Right lobe of liver (tissue), 6 donors: ENCODE results near the gene LONP2. TPM values are rescaled to one million over a fixed set of nuclear protein-coding genes. Genes with fewer than 3 reads are reported as not detected.

Experiments used
- ATAC-seq, 4 donors: fragments of 200-7000 bp; cut with Tn5 transposase; one replicate each; pipeline ENCODE4 v1.9.1; 2020; ENCODE audit warnings: mild to moderate bottlenecking in 4 of 4, moderate library complexity in 4 of 4
- DNase-seq, 3 donors: peaks; one replicate each; pipeline ENCODE4 v3.0.0-alpha.2; 2020
- H3K27ac ChIP-seq, 3 donors: fragments of 200-600 bp; one replicate each; pipeline ENCODE4 v1.8.0; 2022
- H3K27me3 ChIP-seq, 2 donors: fragments of 200-600 bp; one replicate each; pipeline ENCODE4 v1.8.0; 2022
- H3K36me3 ChIP-seq, 4 donors: fragments of 200-600 bp; sonication (generic) in 1 of 4; one replicate each; pipeline versions ENCODE4 v1.5.1 to v1.8.0; 2017 to 2022; ENCODE audit warnings: control low read depth in 1 of 4
- H3K4me1 ChIP-seq, 4 donors: fragments of 200-600 bp; sonication (generic) in 1 of 4; one replicate each; pipeline versions ENCODE4 v1.5.1 to v1.8.0; 2017 to 2022; ENCODE audit warnings: control low read depth in 1 of 4
- H3K4me3 ChIP-seq, 3 donors: fragments of 200-600 bp; one replicate each; pipeline ENCODE4 v1.8.0; 2022
- H3K9me3 ChIP-seq, 4 donors: fragments of 200-600 bp; sonication (generic) in 1 of 4; one replicate each; pipeline versions ENCODE4 v1.5.1 to v1.8.0; 2017 to 2022; ENCODE audit warnings: control low read depth in 1 of 4
- POLR2A ChIP-seq: fragments of 450-650 bp; IDR thresholded peaks from one replicate; pipeline ENCODE4 v1.6.1; 2017; ENCODE audit warnings: antibody characterized with exemption, mild to moderate bottlenecking
- WGBS: methylation state at CpG from one replicate; pipeline ENCODE4 v1.1.6; 2018; ENCODE audit warnings: low coverage, low lambda C conversion rate; ENCODE audit not compliant: insufficient coverage; ENCODE audit errors: missing lambda C conversion rate; 5-methylcytosine and 5-hydroxymethylcytosine counted together
- intact Hi-C, 2 donors: fragments of 100-400 bp; cut with DNase I; formaldehyde crosslinking; loops; one replicate each; pipeline versions ENCODE4 v1.11.2 to v1.14.1; 2022
- total RNA-seq, 6 experiments: library from RNA; depleted of rRNA in 2 of 6; stranded (reverse); fragments of >200 nt in 2 of 6; fragmentation: NEBNext Ultra II Directional in 3 of 6; extraction: Animal tissue kit (Norgen Biotek cat#: 25700) in 3 of 6; gene quantifications; one replicate each; pipeline versions ENCODE4 v1.1.0 to v1.2.4, GENCODE V29; 2016 to 2023
- TF ChIP-seq, protein P1 (sequence below), 4 donors: fragments of 200-600 bp in 3 of 4; fragments of 450-650 bp in 1 of 4; IDR thresholded peaks; one replicate each; pipeline versions ENCODE4 v1.5.1 to v1.8.0; 2016 to 2022; ENCODE audit warnings: antibody characterized with exemption in 4 of 4, mild to moderate bottlenecking in 2 of 4
- donor health status: DM: no; HTN: yes; CAD: no.
- donor health status: DM: no; HTN: no; CAD: no.
- donor health status: DM: no; HTN: no; CAD: no.
- donor health status: DM: no; HTN: yes; CAD: no.
- donor health status: DM: no; HTN: yes; CAD: no.

The LONP2 gene
- total RNA-seq, 6 experiments from 2014 or later, result 102 to 164 (median 153) TPM

DNA sequence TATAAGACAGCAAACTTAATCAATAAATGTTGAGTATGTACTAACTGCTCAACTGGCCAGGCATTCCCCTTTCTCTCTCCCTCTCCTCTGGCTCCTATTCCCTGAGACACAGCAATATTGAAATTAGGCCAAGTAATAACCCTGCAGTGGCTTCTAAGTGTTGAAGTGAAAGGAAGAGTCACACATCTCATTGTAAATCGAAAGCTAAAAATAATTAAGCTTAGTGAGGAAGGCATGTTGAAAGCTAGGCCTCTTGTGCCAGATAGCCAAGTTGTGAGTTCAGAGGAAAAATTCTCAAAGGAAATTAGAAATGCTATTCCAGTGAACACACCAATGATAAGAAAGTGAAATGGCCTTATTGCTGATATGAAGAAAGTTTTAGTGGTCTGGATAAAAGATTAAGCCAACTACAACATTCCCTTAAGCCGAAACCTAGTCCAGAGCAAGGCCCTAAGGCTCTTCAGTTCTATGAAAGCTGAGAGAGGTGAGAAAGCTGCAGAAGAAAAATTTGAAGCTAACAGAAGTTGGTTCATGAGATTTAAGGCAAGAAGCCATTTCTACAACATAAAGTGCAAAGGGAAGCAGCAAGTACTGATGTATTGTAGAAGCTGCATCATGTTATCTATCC lies 38.6 kb downstream of the LONP2 start:
- H3K36me3 ChIP-seq, result peaks cover 0 to 31% (median 9%) of the 10 kb centered on the region in 4 donors
- H3K27ac ChIP-seq, result no peak overlapping the region
- ATAC-seq (peak; percentile 28 to 51 (median 40)), DNase-seq (no peak)
- H3K9me3 ChIP-seq, result no peaks in the 10 kb centered on the region
- no peak overlapping the region for H3K4me3 ChIP-seq
- whole genome bisulfite sequencing, result 57% methylated on average over 2 of the region's 2 CpGs
- no peaks in the 10 kb centered on the region for H3K27me3 ChIP-seq
- peaks cover 0 to 9% (median 3%) of the 10 kb centered on the region in 4 donors for H3K4me1 ChIP-seq
- TF ChIP-seq POLR2A, result no peak
- TF ChIP-seq, protein P1, sequence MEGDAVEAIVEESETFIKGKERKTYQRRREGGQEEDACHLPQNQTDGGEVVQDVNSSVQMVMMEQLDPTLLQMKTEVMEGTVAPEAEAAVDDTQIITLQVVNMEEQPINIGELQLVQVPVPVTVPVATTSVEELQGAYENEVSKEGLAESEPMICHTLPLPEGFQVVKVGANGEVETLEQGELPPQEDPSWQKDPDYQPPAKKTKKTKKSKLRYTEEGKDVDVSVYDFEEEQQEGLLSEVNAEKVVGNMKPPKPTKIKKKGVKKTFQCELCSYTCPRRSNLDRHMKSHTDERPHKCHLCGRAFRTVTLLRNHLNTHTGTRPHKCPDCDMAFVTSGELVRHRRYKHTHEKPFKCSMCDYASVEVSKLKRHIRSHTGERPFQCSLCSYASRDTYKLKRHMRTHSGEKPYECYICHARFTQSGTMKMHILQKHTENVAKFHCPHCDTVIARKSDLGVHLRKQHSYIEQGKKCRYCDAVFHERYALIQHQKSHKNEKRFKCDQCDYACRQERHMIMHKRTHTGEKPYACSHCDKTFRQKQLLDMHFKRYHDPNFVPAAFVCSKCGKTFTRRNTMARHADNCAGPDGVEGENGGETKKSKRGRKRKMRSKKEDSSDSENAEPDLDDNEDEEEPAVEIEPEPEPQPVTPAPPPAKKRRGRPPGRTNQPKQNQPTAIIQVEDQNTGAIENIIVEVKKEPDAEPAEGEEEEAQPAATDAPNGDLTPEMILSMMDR (IDR thresholded peaks at IDR 0.05), result no peak
- intact Hi-C loops, result no loop called here

DNA sequence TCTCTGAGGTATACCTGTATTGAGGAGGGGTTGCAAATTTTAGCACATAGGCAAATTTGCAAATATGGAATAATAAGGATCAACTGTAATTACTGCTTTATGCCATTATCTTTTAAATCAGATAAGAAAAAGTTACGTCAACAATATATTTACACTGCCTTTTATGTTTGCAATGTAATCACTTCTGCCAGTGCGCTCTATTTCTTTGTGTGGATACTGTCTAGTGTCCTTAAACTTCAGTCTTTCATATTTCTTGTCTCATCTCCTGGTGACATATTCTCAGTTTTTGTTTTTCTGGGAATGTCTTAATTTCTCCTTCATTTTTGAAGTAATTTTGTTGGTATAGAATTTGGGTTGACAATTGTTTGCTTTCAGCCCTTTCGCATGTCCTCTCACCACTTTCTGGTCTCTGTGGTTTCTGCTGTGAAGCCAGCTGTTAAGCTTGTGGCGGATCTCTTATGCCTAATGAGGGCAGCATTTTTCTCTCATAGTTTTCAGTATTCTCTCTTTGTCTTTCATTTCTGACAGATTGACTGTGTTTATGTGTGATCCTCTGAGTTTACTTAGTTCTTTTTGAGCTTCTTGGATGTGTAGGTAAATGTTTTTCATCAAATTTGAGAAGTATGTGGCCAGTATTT lies 40.8 kb downstream of the LONP2 start:
- H3K4me3 ChIP-seq, result no peak overlapping the region
- H3K4me1 ChIP-seq, result peaks cover 0 to 9% (median 3%) of the 10 kb centered on the region in 4 donors
- ATAC-seq (peak in 3 of 4 donors; percentile 39 to 56 (median 54)), DNase-seq (no peak)
- TF ChIP-seq, protein P1 (IDR thresholded peaks at IDR 0.05), result no peak
- no peak for TF ChIP-seq POLR2A
- peaks cover 0 to 31% (median 8%) of the 10 kb centered on the region in 4 donors for H3K36me3 ChIP-seq
- WGBS, result 55% methylated on average over 4 of the region's 4 CpGs
- H3K27me3 ChIP-seq, result no peaks in the 10 kb centered on the region
- no peak overlapping the region for H3K27ac ChIP-seq
- H3K9me3 ChIP-seq, result no peaks in the 10 kb centered on the region
- intact Hi-C loops, result no loop called here

DNA sequence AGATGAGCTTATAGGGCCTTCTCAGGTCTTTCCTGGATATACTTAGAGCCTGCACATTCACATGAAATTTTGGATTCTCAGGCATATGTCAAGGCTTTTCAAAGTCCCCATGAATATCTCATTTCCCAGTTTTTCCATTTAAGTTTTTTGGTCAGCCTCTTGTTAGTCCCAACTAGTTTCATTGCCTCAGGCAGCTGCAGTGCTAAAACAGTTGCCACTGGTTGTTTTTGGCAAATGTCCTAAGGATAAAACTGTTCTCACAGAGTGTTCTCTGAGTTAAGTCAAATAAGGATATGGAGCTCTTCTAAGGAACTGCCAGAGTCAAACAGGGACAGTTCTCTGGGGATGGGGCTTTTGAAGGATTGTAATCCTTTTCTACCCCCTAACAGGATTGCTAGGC lies 43.1 kb downstream of the LONP2 start:
- H3K9me3 ChIP-seq, result no peaks in the 10 kb centered on the region
- intact Hi-C loops, result no loop called here
- H3K36me3 ChIP-seq, result peaks cover 0 to 44% (median 12%) of the 10 kb centered on the region in 4 donors
- no peaks in the 10 kb centered on the region for H3K27me3 ChIP-seq
- no peak overlapping the region for H3K4me3 ChIP-seq
- no peak for DNase-seq
- TF ChIP-seq POLR2A, result no peak
- TF ChIP-seq, protein P1 (IDR thresholded peaks at IDR 0.05), result no peak
- H3K27ac ChIP-seq, result no peak overlapping the region
- H3K4me1 ChIP-seq, result peaks cover 0 to 9% (median 3%) of the 10 kb centered on the region in 4 donors
- ATAC-seq, result no peak

DNA sequence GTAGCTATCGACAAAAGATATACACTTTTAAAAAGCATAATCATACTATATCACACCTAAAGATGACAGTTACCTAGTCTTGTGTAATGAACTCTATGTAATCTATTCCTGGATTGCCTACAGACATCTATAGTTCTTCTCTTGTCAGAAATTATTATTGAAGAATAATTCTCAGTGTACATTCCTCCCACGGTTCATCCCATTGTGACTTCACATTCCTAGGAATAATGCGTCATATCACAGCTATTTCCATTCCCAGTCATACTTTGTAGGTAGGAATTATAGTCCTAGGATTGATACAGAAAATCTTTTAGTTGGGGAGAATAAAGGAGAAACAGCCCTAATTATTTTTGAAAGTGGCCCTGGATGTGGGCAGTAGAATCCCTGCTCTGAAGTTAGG lies 47.2 kb downstream of the LONP2 start:
- H3K4me1 ChIP-seq, result no peaks in the 10 kb centered on the region
- no peaks in the 10 kb centered on the region for H3K27me3 ChIP-seq
- 93% methylated on average over 3 of the region's 3 CpGs for WGBS
- H3K9me3 ChIP-seq, result no peaks in the 10 kb centered on the region
- intact Hi-C loops, result no loop called here
- TF ChIP-seq, protein P1 (IDR thresholded peaks at IDR 0.05), result no peak
- TF ChIP-seq POLR2A, result no peak
- peaks cover 0 to 53% (median 22%) of the 10 kb centered on the region in 4 donors for H3K36me3 ChIP-seq
- H3K4me3 ChIP-seq, result no peak overlapping the region
- ATAC-seq (no peak), DNase-seq (no peak)
- H3K27ac ChIP-seq, result no peak overlapping the region
